Measurements from ENCODE around the gene SNAP23.

SNAP23 gene

DNA sequence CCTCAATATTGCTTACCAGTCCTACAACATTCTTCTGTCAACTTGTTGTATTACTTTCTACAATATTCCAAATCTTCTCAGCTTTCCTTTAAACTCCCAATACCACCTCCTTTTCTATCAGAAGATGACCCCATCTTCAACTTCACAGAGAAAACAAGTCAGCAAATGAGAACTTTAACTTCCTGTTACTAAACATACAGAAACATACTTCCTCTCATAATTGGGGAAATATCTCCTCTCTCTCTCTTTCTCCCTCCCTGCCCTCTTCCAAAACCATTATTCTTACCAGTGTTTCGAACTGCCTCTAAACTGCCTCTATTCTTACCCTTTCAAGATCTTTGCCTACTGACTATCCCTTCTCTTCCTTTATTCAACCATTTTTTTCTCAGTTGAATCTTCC lies 1.8 kb upstream of the SNAP23 start:
- no peak overlapping the region for H3K4me3 ChIP-seq (ENCODE audit: low read depth, low read length)
- DNase-seq (ENCODE audit: low read depth), result no peak
- in situ Hi-C loops (cut with HindIII; ENCODE audit: low sequenced_read_pairs), result no loop called here
- TF ChIP-seq, protein P1, sequence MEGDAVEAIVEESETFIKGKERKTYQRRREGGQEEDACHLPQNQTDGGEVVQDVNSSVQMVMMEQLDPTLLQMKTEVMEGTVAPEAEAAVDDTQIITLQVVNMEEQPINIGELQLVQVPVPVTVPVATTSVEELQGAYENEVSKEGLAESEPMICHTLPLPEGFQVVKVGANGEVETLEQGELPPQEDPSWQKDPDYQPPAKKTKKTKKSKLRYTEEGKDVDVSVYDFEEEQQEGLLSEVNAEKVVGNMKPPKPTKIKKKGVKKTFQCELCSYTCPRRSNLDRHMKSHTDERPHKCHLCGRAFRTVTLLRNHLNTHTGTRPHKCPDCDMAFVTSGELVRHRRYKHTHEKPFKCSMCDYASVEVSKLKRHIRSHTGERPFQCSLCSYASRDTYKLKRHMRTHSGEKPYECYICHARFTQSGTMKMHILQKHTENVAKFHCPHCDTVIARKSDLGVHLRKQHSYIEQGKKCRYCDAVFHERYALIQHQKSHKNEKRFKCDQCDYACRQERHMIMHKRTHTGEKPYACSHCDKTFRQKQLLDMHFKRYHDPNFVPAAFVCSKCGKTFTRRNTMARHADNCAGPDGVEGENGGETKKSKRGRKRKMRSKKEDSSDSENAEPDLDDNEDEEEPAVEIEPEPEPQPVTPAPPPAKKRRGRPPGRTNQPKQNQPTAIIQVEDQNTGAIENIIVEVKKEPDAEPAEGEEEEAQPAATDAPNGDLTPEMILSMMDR (IDR thresholded peaks at IDR 0.05; ENCODE audit: low read depth, low read length, missing control alignments), result no peak

DNA sequence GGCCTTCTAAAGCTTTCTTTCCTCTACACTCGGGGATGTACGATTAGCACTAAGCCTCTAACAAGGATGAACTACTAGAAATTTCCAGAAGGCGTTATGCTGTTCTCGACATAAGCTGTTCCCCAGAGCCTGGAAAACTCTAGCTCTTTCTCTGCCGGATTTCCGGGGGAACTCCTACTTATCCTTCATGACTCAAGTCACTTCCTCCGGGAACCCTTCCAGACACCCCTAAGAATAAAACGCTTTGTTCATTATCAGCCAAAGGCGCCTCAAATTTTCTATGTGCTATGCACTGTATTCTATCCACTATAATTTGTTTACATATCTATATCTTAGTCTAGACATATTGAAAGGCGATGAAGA lies 455 bp upstream of the SNAP23 start:
- TF ChIP-seq, protein P1 (IDR thresholded peaks at IDR 0.05; ENCODE audit: low read depth, low read length, missing control alignments), result no peak
- in situ Hi-C loops (cut with HindIII; ENCODE audit: low sequenced_read_pairs), result no loop called here
- peak overlapping the region; percentile 58 for H3K4me3 ChIP-seq (ENCODE audit: low read depth, low read length)
- DNase-seq (ENCODE audit: low read depth), result no peak

DNA sequence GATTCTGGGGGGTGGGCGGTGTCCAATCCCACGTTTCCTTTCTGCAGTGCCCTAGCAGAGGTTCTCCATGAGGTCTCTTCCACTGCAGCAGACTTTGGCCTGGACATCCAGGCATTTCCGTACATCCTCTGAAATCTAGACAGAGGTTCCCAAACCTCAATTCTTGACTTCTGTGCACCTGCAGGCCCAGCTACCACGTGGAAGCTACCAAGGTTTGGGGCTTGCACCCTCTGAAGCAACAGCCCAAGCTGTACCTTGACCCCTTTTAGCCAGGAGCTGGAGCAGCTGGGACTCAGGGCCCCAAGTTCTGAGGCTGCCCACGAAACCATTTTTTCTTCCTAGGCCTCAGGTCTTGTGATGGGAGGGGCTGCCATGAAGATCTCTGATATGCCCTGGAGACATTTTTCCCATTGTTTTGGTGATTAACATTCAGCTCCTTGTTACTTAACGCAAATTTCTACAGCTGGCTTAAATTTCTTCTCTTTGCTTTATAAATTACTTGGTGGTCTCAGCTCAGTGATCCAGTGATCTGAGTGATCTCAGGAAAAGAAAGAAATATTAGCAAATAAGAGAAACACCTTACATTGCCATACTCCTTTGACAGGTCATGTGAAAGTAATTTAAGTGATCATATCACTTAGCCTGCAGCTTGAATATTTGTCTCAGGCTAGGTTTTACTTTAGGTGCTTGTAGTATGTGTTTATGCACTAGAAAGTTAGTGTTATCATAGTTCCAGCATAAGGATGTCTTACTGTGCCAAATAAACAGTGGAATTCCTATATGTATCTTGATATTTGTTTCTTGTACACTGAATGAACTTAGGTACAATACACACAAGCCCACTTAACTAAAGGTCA lies 3.0 kb downstream of the SNAP23 start:
- in situ Hi-C loops (cut with HindIII; ENCODE audit: low sequenced_read_pairs), result no loop called here
- H3K4me3 ChIP-seq (ENCODE audit: low read depth, low read length), result no peak overlapping the region
- TF ChIP-seq, protein P1 (IDR thresholded peaks at IDR 0.05; ENCODE audit: low read depth, low read length, missing control alignments), result no peak
- DNase-seq (ENCODE audit: low read depth), result no peak

DNA sequence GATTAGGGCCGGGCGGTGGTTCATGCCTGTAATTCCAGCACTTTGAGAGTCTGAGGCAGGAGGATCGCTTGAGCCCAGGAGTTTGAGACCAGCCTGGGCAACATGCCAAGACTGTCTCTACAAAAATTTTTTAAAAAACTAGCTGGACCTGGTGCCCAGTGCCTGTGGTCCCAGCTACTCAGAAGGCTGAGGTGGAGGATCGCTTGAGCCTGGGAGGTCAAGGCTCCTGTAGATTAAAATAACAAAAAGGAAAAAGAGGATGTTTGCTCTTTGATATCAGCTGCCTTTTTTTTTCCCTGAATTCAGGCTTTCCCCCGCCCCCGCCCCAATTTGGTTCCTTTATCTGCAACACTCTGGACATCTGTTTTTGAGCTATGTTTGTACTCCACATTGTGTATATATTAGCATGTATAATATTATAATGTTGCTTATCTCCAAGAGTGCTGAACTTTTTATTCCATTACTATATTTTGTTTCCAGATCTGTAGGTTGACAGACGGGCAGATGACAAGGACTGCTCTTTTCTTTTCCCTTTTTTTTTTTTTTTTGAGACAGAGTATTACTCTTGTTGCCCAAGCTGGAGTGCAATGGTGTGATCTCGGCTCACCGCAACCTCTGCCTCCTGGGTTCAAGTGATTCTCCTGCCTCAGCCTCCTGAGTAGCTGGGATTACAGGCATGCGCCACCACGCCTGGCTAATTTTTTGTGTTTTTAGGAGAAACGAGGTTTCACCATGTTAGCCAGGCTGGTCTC lies 4.6 kb downstream of the SNAP23 start:
- DNase-seq (ENCODE audit: low read depth), result no peak
- no peak overlapping the region for H3K4me3 ChIP-seq (ENCODE audit: low read depth, low read length)
- in situ Hi-C loops (cut with HindIII; ENCODE audit: low sequenced_read_pairs), result no loop called here
- TF ChIP-seq, protein P1 (IDR thresholded peaks at IDR 0.05; ENCODE audit: low read depth, low read length, missing control alignments), result no peak

DNA sequence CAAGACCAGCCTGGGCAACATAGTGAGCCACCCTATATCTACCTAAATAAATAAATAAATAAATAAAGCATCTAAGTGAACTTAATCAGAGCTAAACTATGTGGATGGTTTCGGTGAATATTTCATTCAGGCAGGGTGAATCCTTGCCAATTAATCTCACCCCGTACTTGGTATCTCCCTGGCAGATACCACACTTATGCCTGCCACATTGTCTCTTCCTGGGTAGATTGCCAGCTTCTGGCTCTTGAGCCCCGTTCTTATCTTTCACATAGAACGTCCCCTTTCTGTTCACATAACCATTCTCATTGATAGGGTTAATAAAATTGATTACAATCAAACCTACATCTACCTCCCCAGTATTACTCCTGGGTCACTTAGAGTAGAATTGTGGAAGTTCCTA lies 7.0 kb downstream of the SNAP23 start:
- no peak overlapping the region for H3K4me3 ChIP-seq (ENCODE audit: low read depth, low read length)
- in situ Hi-C loops (cut with HindIII; ENCODE audit: low sequenced_read_pairs), result no loop called here
- no peak for DNase-seq (ENCODE audit: low read depth)
- TF ChIP-seq, protein P1 (IDR thresholded peaks at IDR 0.05; ENCODE audit: low read depth, low read length, missing control alignments), result no peak

DNA sequence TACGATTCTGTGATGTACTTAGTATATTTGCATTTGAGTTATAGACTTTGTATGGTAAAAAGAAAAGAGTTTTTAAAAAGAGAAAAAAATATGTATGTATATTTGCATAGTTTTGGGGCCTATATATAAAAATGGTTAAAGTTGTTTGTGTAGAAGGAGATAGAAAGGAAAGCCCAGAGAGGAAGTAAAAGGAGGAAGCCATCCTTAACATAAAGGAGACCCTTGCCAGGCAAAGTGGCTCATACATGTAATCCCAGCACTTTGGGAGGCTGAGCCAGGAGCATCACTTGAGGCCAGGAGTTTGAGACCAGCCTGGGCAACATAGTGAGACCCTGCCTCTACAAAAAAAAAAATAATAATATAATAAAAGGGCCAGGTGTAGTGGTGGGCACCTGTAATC lies 8.4 kb downstream of the SNAP23 start:
- TF ChIP-seq, protein P1 (IDR thresholded peaks at IDR 0.05; ENCODE audit: low read depth, low read length, missing control alignments), result no peak
- no peak overlapping the region for H3K4me3 ChIP-seq (ENCODE audit: low read depth, low read length)
- in situ Hi-C loops (cut with HindIII; ENCODE audit: low sequenced_read_pairs), result no loop called here
- no peak for DNase-seq (ENCODE audit: low read depth)

Data from astrocyte of the cerebellum (primary cell).